K562 (cell line): ENCODE data around the gene DCTN2. TPM values are rescaled to one million over a fixed set of nuclear protein-coding genes. Genes with fewer than 3 reads are reported as not detected.

ENCODE experiments used
- BRF1 ChIP-seq: IDR thresholded peaks from 3 replicates; pipeline ENCODE4 v1.6.1; 2011; ENCODE audit warnings: borderline replicate concordance, mild to moderate bottlenecking; ENCODE audit not compliant: insufficient read length; ENCODE audit errors: extremely low read depth
- C11orf30 ChIP-seq: fragments of 450-650 bp; IDR thresholded peaks from 2 replicates; pipeline ENCODE4 v1.6.1; 2016; ENCODE audit warnings: low read depth, mild to moderate bottlenecking
- CBFA2T2 ChIP-seq: fragments of 450-650 bp; conservative IDR thresholded peaks from 2 replicates; pipeline ENCODE4 v1.6.1; 2017; ENCODE audit warnings: mild to moderate bottlenecking
- ELF4 ChIP-seq: fragments of 450-650 bp; formaldehyde crosslinking; IDR thresholded peaks from 2 replicates; pipeline ENCODE4 v1.4.0; 2022; ENCODE audit warnings: missing genetic modification characterization
- FIP1L1 ChIP-seq: fragments of 200-400 bp; formaldehyde crosslinking; IDR thresholded peaks from 2 replicates; pipeline ENCODE4 v1.6.1; 2018; ENCODE audit warnings: mild to moderate bottlenecking, low read depth, low read length; ENCODE audit not compliant: poor library complexity, severe bottlenecking
- GATA2 ChIP-seq: sonication (generic); formaldehyde crosslinking; IDR thresholded peaks from 2 replicates; pipeline ENCODE4 v1.4.0; 2020; ENCODE audit warnings: mild to moderate bottlenecking, missing genetic modification reagents
- KDM1A ChIP-seq, 2 experiments: fragments of 450-650 bp; IDR thresholded peaks; 2 replicates each; pipeline ENCODE4 v1.6.1; 2016; ENCODE audit warnings: mild to moderate bottlenecking in 2 of 2
- MTF1 ChIP-seq: fragments of 250-450 bp; sonication (Bioruptor Pico); IDR thresholded peaks from 2 replicates; pipeline ENCODE4 v1.9.0; 2021; ENCODE audit warnings: moderate library complexity, mild to moderate bottlenecking, inconsistent platforms, borderline replicate concordance
- OTX1 ChIP-seq: fragments of 450-650 bp; formaldehyde crosslinking; IDR thresholded peaks from 2 replicates; pipeline ENCODE4 v1.4.0; 2022; ENCODE audit warnings: mild to moderate bottlenecking
- STAG1 ChIP-seq: sonication (generic); formaldehyde crosslinking; IDR thresholded peaks from 2 replicates; pipeline ENCODE4 v1.5.0; 2020; ENCODE audit warnings: missing genetic modification reagents, borderline replicate concordance
- TCF3 ChIP-seq: sonication (generic); formaldehyde crosslinking; IDR thresholded peaks from 2 replicates; pipeline ENCODE4 v1.4.0; 2020; ENCODE audit warnings: mild to moderate bottlenecking, missing genetic modification reagents
- ZNF561 ChIP-seq: fragments of 450-650 bp; formaldehyde crosslinking; conservative IDR thresholded peaks from 2 replicates; pipeline ENCODE4 v1.4.0; 2020; ENCODE audit warnings: mild to moderate bottlenecking, moderate library complexity
- ZNF583 ChIP-seq: fragments of 250-450 bp; sonication (Bioruptor Pico); IDR thresholded peaks from 2 replicates; pipeline ENCODE4 v1.4.0; 2020
- polyA plus RNA-seq, 8 experiments: library from polyadenylated mRNA; depleted of rRNA in 4 of 8; stranded (reverse) in 5 of 8; unstranded in 3 of 8; fragments of >200 nt; fragmentation: Nextera tagmentation in 2 of 8; fragmentation: Illumina TruSeq in 1 of 8; extraction: Ambion mirVana in 2 of 8; extraction: Trizol in 1 of 8; gene quantifications; 2 replicates each; pipeline versions ENCODE4 v1.2.1 to v1.2.3, GENCODE V29; 2011 to 2014; ENCODE audit warnings: inconsistent platforms in 1 of 8, missing spikeins in 1 of 8
- total RNA-seq, 7 experiments: library from RNA; depleted of rRNA in 6 of 7; stranded (reverse); fragments of >200 nt in 6 of 7; fragmentation: Illumina TruSeq in 2 of 7; extraction: Trizol in 2 of 7; gene quantifications; 2 replicates each; pipeline versions ENCODE4 v1.2.1 to v1.2.3, GENCODE V29; 2011 to 2021; ENCODE audit warnings: low replicate concordance in 1 of 7
- TF ChIP-seq, protein P1 (sequence below), 2 experiments: fragments of 450-650 bp; formaldehyde crosslinking in 1 of 2; IDR thresholded peaks; 2 replicates each; pipeline versions ENCODE4 v1.4.0 to v1.6.1; 2014 to 2020; ENCODE audit warnings: mild to moderate bottlenecking in 2 of 2, borderline replicate concordance in 1 of 2, low read depth in 1 of 2
- TF ChIP-seq, protein P2 (sequence below): fragments of 250-450 bp; sonication (Bioruptor Pico); IDR thresholded peaks from 2 replicates; pipeline ENCODE4 v1.5.0; 2021; ENCODE audit warnings: mild to moderate bottlenecking, borderline replicate concordance
- TF ChIP-seq, protein P3 (sequence below): sonication (generic); formaldehyde crosslinking; IDR thresholded peaks from 2 replicates; pipeline ENCODE4 v1.8.0; 2022; ENCODE audit warnings: mild to moderate bottlenecking, missing genetic modification reagents

Gene DCTN2
- total and polyA plus RNA-seq, 9 of the 15 experiments (the other 6 are each of a cell fraction or from before 2014, with no cell fraction given) = 43.6 to 270 (median 125) TPM

DNA sequence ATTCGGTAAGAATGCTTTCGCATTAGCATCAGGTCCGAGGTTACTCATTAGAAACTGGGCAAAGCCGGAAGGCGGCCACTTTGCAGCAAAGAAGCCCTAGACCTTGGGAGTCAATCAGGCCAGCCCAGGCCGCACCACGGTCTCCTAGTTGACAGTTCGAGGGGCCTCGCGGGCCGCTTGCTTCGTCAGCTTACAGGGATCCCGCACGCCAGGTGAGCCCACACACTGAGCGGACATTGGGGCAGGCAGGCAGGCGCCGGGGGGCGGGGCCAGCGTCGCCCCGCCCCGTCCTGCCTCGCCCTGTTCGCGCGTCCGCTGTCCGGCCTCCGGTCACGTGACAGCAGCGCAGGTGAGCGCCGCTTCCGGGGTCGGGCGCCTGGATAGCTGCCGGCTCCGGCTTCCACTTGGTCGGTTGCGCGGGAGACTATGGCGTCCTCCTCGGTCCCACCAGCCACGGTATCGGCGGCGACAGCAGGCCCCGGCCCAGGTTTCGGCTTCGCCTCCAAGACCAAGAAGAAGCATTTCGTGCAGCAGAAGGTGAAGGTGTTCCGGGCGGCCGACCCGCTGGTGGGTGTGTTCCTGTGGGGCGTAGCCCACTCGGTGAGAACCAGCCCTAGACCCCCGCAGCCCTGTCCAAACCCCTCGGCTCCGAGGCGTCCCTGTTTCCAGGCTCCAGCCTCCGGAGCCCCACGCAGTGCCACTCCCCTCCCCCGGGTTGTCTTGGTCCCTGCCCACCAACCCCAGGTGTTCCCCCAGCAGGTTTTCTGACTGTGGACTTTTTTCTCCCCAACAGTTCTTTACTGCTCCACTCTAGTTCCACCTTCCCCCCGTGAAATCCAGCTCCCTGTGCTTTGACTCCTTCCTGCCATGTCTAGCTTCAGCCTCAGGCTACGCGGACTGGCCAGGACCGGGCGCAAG lies 44.1 kb upstream of the DCTN2 start, which contains the start of gene PIP4K2C (continued):
- TF ChIP-seq, protein P1, sequence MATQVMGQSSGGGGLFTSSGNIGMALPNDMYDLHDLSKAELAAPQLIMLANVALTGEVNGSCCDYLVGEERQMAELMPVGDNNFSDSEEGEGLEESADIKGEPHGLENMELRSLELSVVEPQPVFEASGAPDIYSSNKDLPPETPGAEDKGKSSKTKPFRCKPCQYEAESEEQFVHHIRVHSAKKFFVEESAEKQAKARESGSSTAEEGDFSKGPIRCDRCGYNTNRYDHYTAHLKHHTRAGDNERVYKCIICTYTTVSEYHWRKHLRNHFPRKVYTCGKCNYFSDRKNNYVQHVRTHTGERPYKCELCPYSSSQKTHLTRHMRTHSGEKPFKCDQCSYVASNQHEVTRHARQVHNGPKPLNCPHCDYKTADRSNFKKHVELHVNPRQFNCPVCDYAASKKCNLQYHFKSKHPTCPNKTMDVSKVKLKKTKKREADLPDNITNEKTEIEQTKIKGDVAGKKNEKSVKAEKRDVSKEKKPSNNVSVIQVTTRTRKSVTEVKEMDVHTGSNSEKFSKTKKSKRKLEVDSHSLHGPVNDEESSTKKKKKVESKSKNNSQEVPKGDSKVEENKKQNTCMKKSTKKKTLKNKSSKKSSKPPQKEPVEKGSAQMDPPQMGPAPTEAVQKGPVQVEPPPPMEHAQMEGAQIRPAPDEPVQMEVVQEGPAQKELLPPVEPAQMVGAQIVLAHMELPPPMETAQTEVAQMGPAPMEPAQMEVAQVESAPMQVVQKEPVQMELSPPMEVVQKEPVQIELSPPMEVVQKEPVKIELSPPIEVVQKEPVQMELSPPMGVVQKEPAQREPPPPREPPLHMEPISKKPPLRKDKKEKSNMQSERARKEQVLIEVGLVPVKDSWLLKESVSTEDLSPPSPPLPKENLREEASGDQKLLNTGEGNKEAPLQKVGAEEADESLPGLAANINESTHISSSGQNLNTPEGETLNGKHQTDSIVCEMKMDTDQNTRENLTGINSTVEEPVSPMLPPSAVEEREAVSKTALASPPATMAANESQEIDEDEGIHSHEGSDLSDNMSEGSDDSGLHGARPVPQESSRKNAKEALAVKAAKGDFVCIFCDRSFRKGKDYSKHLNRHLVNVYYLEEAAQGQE (IDR thresholded peaks at IDR 0.05; ENCODE audit: borderline replicate concordance) = peak; percentile 77
- TF ChIP-seq, protein P1 (CRISPR knock-in tag; IDR thresholded peaks at IDR 0.05; ENCODE audit: low read depth) = peak; percentile 60; the same call in 1 of the 2 replicates
- TF ChIP-seq ZNF561 (CRISPR knock-in tag) (0 out of 2 replicates have a peak, but pooled peaks have one; percentile 42), KDM1A (IDR thresholded peaks at IDR 0.05) (no peak), GATA2 (CRISPR knock-in tag) (no peak), TCF3 (CRISPR knock-in tag) (peak; percentile 17; the same call in 1 of the 2 replicates), BRF1 (no peak), ELF4 (peak; percentile 65; the same call in 1 of the 2 replicates), CBFA2T2 (peak; percentile 92), MTF1 (no peak), FIP1L1 (peak; percentile 80), C11orf30 (0 out of 2 replicates have a peak, but pooled peaks have one; percentile 33), STAG1 (no peak), ZNF583 (CRISPR knock-in tag) (peak; percentile 66; the same call in 1 of the 2 replicates), OTX1 (CRISPR knock-in tag) (no peak)
- TF ChIP-seq, protein P2, sequence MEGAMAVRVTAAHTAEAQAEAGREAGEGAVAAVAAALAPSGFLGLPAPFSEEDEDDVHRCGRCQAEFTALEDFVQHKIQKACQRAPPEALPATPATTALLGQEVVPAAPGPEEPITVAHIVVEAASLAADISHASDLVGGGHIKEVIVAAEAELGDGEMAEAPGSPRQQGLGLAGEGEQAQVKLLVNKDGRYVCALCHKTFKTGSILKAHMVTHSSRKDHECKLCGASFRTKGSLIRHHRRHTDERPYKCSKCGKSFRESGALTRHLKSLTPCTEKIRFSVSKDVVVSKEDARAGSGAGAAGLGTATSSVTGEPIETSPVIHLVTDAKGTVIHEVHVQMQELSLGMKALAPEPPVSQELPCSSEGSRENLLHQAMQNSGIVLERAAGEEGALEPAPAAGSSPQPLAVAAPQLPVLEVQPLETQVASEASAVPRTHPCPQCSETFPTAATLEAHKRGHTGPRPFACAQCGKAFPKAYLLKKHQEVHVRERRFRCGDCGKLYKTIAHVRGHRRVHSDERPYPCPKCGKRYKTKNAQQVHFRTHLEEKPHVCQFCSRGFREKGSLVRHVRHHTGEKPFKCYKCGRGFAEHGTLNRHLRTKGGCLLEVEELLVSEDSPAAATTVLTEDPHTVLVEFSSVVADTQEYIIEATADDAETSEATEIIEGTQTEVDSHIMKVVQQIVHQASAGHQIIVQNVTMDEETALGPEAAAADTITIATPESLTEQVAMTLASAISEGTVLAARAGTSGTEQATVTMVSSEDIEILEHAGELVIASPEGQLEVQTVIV (CRISPR knock-in tag) = no peak
- TF ChIP-seq, protein P3, sequence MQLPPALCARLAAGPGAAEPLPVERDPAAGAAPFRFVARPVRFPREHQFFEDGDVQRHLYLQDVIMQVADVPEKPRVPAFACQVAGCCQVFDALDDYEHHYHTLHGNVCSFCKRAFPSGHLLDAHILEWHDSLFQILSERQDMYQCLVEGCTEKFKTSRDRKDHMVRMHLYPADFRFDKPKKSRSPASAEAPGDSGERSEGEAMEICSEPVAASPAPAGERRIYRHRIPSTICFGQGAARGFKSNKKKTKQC (CRISPR knock-in tag) = no peak
